ENCODE data around the gene COMT.
A peak's percentile ranks its signal among the peaks of the same experiment; 100 is the strongest.

Gene COMT

DNA sequence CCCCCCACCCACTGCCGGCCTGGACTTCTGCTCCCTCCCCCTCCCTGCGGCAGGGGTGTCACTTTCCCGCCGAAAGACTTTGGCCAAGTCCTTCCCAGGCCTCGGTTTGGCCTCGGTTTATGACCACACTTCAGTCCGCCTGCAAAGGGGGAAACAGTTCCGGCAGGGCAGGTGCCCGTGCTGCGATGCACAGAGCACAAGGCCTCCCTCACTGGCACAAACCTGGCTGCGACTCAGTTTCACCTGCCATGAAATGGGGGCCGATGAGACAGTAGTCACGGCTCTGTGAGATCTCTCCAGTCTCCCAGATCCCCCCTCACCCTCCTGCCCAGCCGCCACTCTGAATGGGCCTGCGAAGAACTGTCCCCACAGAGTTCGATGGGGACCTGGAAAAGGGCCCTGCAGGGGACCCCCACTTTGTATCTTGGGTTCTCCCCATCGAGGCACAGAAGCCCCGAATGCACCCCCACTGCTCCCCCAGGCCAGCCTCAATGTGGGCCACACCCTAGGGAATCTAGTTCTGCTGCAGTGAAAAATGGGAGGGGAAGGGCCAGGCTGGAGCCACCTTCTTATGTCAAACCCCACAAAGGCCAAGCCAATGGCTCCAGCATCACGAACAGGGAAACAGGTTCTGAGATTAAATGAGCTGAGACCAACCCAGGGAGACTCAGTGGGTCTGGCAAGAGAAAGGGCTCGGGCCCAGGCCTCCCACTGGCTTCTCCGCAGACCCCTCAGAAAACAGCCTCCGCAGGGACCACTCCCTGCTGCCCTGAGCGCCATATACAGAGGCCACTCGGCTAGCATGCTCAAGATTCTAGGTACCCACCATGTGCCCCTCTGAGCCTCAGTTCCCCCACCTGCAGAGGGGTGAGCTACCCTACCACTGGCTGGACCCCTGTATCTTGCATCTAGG lies 46.1 kb downstream of the COMT start:
- Histone ChIP-seq H3K27ac (ENCODE audit: low read depth, low read length) (no peak overlapping the region), H3K4me1 (ENCODE audit: control insufficient read depth, insufficient read depth, low read length) (peaks cover 24% of the 10 kb centered on the region)

GRCh38 chr22:19988331-19988808 lies 46.8 kb downstream of the COMT start:
- Histone ChIP-seq H3K4me3 (ENCODE audit: low read depth, low read length) (no peak overlapping the region), H3K9ac (ENCODE audit: low read length) (no peak overlapping the region), H3K36me3 (ENCODE audit: control insufficient read depth, insufficient read depth, low read length) (no peaks in the 10 kb centered on the region), H3K4me1 (ENCODE audit: control insufficient read depth, insufficient read depth, low read length) (peaks cover 24% of the 10 kb centered on the region), H3K27ac (ENCODE audit: low read depth, low read length) (no peak overlapping the region), H3K9me3 (ENCODE audit: control insufficient read depth, insufficient read depth, low read depth, low read length) (no peaks in the 10 kb centered on the region), H3K27me3 (ENCODE audit: control insufficient read depth, insufficient read depth, low read length) (no peaks in the 10 kb centered on the region)

More for the DNA sequence above, 46.1 kb downstream of the COMT start:
- Histone ChIP-seq H3K27me3 (ENCODE audit: control insufficient read depth, insufficient read depth, low read length) (no peaks in the 10 kb centered on the region), H3K9ac (ENCODE audit: low read length) (no peak overlapping the region), H3K4me3 (ENCODE audit: low read depth, low read length) (peak overlapping the region; percentile 43; the same call in 1 of the 2 replicates), H3K9me3 (ENCODE audit: control insufficient read depth, insufficient read depth, low read depth, low read length) (no peaks in the 10 kb centered on the region), H3K36me3 (ENCODE audit: control insufficient read depth, insufficient read depth, low read length) (no peaks in the 10 kb centered on the region)

DNA sequence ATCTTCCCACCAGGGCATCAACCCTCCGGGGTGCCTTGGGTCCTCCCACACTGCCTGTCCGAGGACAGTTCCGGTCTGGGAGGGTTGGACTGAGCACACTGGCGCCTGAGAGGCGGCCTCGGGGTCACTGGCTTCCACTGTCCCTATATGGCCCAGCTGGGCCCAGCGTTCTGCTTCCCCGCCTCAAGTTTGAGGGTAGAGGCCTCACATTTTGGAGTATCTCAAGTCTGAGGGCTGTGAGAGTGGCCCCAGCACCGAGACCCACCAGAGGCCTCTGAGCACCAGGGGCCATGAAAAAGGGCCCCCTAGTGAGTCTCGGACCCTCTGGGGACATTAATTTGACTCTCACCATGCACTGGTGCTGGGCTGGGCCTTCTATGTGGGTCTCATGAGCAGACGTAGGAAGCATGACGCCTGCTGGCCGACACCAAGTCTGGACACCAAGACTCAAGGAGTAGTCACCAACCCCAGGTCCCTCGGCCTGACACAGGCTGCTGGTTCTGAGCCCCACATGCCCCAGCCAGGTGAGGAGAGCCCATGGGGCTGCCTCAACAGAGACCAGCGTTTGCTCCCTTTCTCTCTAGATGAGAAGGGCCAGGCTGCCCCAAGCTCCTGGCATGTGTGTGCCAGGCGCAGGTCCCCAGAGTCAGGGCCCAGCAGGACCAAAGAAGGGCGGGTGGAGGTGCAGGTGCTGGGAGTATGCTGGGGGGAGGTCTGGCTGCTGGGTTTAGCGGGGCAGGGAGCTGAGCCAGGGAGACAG lies 47.6 kb downstream of the COMT start:
- Histone ChIP-seq H3K9me3 (ENCODE audit: control insufficient read depth, insufficient read depth, low read depth, low read length) (no peaks in the 10 kb centered on the region), H3K27ac (ENCODE audit: low read depth, low read length) (no peak overlapping the region), H3K36me3 (ENCODE audit: control insufficient read depth, insufficient read depth, low read length) (no peaks in the 10 kb centered on the region), H3K9ac (ENCODE audit: low read length) (no peak overlapping the region), H3K4me1 (ENCODE audit: control insufficient read depth, insufficient read depth, low read length) (peaks cover 22% of the 10 kb centered on the region), H3K27me3 (ENCODE audit: control insufficient read depth, insufficient read depth, low read length) (no peaks in the 10 kb centered on the region), H3K4me3 (ENCODE audit: low read depth, low read length) (no peak overlapping the region)

DNA sequence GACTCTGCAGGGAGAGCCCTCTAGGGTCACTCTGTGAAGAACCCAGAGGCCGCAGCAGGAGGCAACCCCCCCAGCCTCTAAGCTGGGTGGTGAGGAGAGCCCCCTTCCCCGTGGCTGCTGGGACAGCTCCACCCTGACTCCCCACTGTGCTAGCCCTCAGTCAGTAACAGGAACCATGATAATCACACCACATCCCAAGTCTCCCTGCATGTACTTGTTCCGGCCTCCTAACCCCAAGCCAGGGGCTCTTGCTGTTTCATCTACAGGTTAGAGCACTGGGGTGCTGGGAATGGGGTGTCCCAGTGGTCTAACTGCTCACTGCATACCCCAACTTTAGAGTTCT lies 48.1 kb downstream of the COMT start:
- Histone ChIP-seq H3K36me3 (ENCODE audit: control insufficient read depth, insufficient read depth, low read length) (no peaks in the 10 kb centered on the region), H3K4me3 (ENCODE audit: low read depth, low read length) (no peak overlapping the region), H3K4me1 (ENCODE audit: control insufficient read depth, insufficient read depth, low read length) (peaks cover 17% of the 10 kb centered on the region)

DNA sequence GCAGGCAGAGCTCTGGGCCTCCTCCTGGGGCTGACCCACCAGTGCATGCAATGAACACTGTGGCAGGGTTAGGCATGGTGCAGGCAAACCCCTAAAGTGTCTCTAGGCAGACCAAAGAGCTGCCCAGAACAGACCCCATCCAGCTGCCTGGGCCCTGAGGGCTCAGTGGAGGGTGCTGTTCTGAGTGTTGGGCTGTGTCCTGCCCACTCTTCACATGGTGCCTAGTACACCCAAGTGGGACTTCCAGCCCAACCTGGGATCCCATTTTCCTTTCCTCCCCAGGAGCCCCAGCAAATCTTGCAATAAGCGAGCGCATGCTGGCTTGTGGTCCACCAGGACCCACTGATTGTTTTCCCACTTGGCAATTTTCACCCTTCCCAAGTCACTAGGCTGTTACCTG lies 48.6 kb downstream of the COMT start:
- Histone ChIP-seq H3K27ac (ENCODE audit: low read depth, low read length) (no peak overlapping the region), H3K27me3 (ENCODE audit: control insufficient read depth, insufficient read depth, low read length) (no peaks in the 10 kb centered on the region), H3K9ac (ENCODE audit: low read length) (no peak overlapping the region), H3K4me1 (ENCODE audit: control insufficient read depth, insufficient read depth, low read length) (peaks cover 13% of the 10 kb centered on the region), H3K36me3 (ENCODE audit: control insufficient read depth, insufficient read depth, low read length) (no peaks in the 10 kb centered on the region), H3K9me3 (ENCODE audit: control insufficient read depth, insufficient read depth, low read depth, low read length) (no peaks in the 10 kb centered on the region), H3K4me3 (ENCODE audit: low read depth, low read length) (no peak overlapping the region)

More for the DNA sequence above, 48.1 kb downstream of the COMT start:
- no peaks in the 10 kb centered on the region for H3K9me3 ChIP-seq (ENCODE audit: control insufficient read depth, insufficient read depth, low read depth, low read length)
- H3K27me3 ChIP-seq (ENCODE audit: control insufficient read depth, insufficient read depth, low read length), result no peaks in the 10 kb centered on the region
- no peak overlapping the region for H3K27ac ChIP-seq (ENCODE audit: low read depth, low read length)
- H3K9ac ChIP-seq (ENCODE audit: low read length), result no peak overlapping the region

DNA sequence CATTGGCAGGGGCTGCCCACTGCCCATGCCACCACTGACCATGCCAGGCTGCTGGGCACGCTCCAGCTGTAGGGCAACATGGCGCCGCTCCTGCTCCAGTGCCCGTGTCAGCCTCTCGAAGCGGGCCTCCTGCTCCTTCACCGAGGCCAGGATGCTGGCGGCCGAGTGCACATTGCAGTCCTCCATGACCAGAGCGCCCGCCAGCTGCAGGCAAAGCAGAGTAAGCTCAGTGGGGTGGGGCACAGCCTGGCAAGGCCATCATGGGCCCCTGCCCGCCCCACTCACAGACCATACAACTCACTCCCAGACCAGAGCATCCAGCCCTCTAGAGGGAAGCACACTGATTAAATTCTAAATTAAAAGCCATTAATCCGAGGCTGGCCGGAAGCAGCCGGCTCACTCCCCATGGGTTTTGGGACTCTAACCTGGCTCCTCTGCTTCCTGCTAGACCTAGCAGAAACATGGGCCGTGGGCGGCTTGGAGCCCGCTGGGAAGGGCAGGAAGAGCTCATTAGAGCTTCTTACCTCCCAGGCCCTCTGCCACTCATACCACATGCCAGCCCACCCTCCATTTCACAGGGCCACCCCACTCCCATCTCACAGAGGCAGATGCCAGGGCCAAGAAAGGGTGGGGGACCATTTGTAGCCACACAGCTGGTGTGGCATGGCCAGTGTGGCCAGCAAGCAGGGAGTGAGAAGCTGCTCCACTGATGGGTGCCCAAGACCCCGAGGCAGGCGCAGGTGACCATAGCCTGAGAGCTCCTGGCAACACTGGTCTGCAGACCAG lies 49.2 kb downstream of the COMT start:
- Histone ChIP-seq H3K27me3 (ENCODE audit: control insufficient read depth, insufficient read depth, low read length) (no peaks in the 10 kb centered on the region), H3K4me3 (ENCODE audit: low read depth, low read length) (no peak overlapping the region), H3K4me1 (ENCODE audit: control insufficient read depth, insufficient read depth, low read length) (peaks cover 11% of the 10 kb centered on the region), H3K36me3 (ENCODE audit: control insufficient read depth, insufficient read depth, low read length) (no peaks in the 10 kb centered on the region), H3K9me3 (ENCODE audit: control insufficient read depth, insufficient read depth, low read depth, low read length) (no peaks in the 10 kb centered on the region), H3K27ac (ENCODE audit: low read depth, low read length) (no peak overlapping the region), H3K9ac (ENCODE audit: low read length) (no peak overlapping the region)

DNA sequence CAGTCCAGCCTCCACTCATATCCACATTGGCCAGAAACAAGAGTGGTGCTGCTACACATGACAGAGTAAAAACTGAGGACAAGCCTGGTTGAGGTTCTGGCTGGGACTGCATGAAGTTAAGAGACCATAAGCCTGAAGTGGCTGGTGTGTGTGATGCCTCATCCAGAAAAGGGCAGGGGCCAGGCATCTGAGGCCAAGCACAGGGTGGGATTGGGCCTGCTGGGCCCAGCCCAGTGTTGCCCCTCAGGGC lies 49.7 kb downstream of the COMT start:
- H3K27ac ChIP-seq (ENCODE audit: low read depth, low read length), result no peak overlapping the region
- H3K9ac ChIP-seq (ENCODE audit: low read length), result no peak overlapping the region
- H3K27me3 ChIP-seq (ENCODE audit: control insufficient read depth, insufficient read depth, low read length), result no peaks in the 10 kb centered on the region
- H3K36me3 ChIP-seq (ENCODE audit: control insufficient read depth, insufficient read depth, low read length), result no peaks in the 10 kb centered on the region
- H3K9me3 ChIP-seq (ENCODE audit: control insufficient read depth, insufficient read depth, low read depth, low read length), result no peaks in the 10 kb centered on the region
- peaks cover 6% of the 10 kb centered on the region for H3K4me1 ChIP-seq (ENCODE audit: control insufficient read depth, insufficient read depth, low read length)
- no peak overlapping the region for H3K4me3 ChIP-seq (ENCODE audit: low read depth, low read length)

DNA sequence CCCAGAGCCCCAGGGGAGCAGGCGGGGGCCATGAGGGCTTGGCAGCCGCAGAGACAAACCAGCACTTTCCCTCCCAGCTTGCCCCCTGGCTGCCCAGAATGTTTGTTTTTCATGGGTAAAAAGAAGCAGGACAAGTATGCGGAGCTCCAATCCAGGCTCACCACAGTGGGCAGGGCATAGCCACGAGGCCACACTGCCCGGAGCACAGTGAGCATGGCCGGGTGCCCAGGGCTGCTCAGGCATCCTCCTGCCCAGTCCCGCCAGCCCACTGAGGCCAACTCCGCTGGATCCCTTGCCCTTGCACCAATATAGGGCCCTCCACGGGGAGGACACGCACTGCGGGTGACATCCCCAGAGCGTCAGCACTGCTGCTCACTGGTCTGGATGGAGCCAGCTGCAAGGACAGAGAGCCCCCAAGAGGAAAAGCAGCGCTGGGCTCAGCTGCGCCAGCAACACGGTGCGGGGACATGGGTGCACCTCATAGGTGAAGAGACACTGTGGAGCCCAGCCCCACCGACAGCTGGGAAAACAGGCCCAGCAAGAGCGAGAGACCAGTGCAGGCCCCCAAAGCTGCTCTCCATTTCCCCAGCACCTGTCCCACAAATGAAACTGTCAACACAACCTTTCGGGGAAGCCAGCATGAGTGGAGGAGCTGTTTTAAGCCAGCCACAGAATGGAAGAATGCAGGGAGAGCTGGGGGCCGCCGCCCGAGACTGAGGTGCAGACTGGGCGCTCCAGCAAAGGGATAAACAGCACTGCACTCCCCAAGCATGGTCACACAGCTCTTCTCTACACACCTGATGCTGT lies 50.3 kb downstream of the COMT start:
- H3K36me3 ChIP-seq (ENCODE audit: control insufficient read depth, insufficient read depth, low read length), result no peaks in the 10 kb centered on the region
- H3K4me1 ChIP-seq (ENCODE audit: control insufficient read depth, insufficient read depth, low read length), result peaks cover 6% of the 10 kb centered on the region
- no peak overlapping the region for H3K9ac ChIP-seq (ENCODE audit: low read length)
- no peak overlapping the region for H3K27ac ChIP-seq (ENCODE audit: low read depth, low read length)
- H3K9me3 ChIP-seq (ENCODE audit: control insufficient read depth, insufficient read depth, low read depth, low read length), result no peaks in the 10 kb centered on the region
- H3K4me3 ChIP-seq (ENCODE audit: low read depth, low read length), result no peak overlapping the region
- H3K27me3 ChIP-seq (ENCODE audit: control insufficient read depth, insufficient read depth, low read length), result no peaks in the 10 kb centered on the region

DNA sequence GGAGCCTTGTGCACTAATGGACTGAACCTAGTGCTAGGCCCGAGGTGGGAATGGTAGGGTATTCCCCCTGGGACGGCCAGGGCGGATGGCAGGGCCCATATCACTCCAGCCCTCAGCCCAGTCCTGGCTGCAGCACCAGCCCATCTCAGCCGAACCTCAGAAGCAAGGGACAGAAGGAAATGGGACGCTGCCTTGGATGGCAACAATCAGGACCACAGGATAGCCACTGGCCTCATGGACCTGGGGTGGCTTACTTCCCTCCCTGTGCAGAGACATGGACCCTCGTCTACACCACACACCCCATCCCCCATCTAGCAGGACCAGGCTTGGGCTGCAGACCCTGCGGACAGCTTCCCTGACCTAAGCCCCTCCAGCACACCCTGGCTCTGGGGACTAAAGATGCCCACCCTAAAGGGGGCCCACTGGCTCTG lies 50.9 kb downstream of the COMT start:
- no peak overlapping the region for H3K27ac ChIP-seq (ENCODE audit: low read depth, low read length)
- peaks cover 3% of the 10 kb centered on the region for H3K4me1 ChIP-seq (ENCODE audit: control insufficient read depth, insufficient read depth, low read length)
- H3K36me3 ChIP-seq (ENCODE audit: control insufficient read depth, insufficient read depth, low read length), result no peaks in the 10 kb centered on the region
- H3K27me3 ChIP-seq (ENCODE audit: control insufficient read depth, insufficient read depth, low read length), result no peaks in the 10 kb centered on the region
- H3K9ac ChIP-seq (ENCODE audit: low read length), result no peak overlapping the region
- H3K4me3 ChIP-seq (ENCODE audit: low read depth, low read length), result no peak overlapping the region
- no peaks in the 10 kb centered on the region for H3K9me3 ChIP-seq (ENCODE audit: control insufficient read depth, insufficient read depth, low read depth, low read length)

DNA sequence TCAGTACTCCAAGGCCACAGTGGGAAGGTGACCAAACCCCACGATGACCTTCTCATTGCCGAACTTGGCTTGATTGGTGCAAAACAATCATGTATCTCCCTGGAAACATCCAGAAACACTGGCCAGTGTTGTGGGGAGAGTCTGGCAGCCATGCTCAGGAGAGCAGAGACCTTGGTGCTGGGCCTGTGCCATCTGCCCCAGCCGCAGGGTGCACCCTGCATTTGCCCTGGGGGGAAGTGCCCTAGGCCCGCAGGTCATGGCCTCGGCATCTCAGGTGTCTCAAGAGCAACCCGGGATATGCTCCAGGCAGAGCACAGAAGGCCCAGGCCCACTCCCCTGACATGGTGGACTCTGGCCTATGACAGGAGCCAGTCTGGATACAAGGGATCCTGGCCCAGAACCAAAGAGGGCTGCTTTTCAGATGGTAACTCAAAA lies 51.4 kb downstream of the COMT start:
- H3K9ac ChIP-seq (ENCODE audit: low read length), result no peak overlapping the region
- no peaks in the 10 kb centered on the region for H3K9me3 ChIP-seq (ENCODE audit: control insufficient read depth, insufficient read depth, low read depth, low read length)
- no peaks in the 10 kb centered on the region; the same call in 1 of the 2 replicates for H3K4me1 ChIP-seq (ENCODE audit: control insufficient read depth, insufficient read depth, low read length)
- no peak overlapping the region for H3K27ac ChIP-seq (ENCODE audit: low read depth, low read length)
- no peaks in the 10 kb centered on the region for H3K27me3 ChIP-seq (ENCODE audit: control insufficient read depth, insufficient read depth, low read length)
- H3K36me3 ChIP-seq (ENCODE audit: control insufficient read depth, insufficient read depth, low read length), result no peaks in the 10 kb centered on the region
- no peak overlapping the region for H3K4me3 ChIP-seq (ENCODE audit: low read depth, low read length)

Measured in HUES6 (cell line).